ENCODE results near the gene SUSD3.

Gene SUSD3

DNA sequence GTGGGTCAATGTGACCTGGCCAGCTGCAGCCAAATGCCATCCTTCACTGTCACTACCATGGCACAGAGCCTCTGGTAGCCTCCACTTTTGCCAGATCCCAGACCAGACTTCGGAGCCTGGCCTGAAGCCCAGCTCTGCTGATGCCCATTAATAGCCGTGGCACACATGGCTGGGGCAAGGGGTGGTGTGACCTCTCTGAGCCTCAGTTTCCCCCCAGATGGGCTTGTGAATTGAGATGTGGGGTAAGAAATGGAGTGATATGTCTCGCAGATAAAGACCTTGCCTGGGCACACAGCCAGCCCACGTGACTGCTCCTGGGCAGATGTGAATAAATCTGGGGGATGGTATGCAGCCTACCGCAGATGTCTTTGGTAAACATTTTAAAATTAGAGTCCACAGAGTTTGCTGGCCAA lies 13.9 kb downstream of the SUSD3 start:
- no peak for DNase-seq (ENCODE audit: low read depth in 2 of 2, low spot score in 1 of 2)

DNA sequence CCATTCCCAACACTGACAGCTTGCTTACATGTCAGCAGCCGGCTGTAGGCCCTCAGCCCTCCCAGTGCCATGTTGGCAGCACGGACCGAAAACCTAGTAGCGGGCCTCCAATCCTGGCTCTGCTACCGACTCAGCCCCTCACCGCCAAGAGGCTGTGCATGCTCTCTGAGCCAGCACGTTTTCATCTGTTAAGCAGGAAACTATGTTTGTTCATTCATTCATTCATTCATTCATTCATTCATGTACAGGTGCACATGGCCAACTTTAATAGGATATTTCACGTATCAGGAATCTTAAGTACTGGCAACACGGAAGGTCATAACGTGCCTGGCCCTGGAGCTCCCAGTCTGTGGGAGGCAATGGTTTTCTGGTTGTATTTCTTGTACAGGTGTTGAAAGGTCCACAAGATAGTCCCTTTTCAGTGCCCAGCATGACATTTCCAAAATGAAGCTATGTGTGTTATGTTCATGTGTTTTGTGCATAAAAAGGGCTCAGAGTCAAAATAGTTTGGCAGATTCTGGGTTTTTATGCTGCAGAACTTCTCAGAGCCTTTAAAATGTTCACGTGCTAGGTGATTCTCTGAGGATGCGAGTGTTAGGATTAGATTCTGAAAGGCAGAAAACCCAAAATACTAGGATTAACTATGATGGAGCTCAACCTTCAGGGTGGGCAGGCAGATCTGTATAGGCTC lies 17.7 kb downstream of the SUSD3 start:
- no peak for DNase-seq (ENCODE audit: low read depth in 2 of 2, low spot score in 1 of 2)

DNA sequence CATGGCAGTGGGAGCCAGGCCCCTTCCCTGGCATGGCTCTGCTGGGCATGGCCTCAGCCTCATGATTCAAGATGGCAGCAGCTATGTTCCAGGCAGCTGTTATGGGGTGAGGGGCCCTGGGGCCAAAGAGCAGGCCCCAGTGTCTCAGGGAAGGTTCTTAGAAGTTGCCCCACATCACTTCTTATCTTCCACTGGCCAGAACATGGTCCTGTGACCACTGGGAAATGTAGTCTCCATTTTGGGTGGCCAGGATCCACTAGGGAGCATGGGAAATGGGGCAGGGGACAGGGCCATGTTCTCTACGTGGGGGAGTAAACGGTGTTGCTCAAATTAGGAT lies 18.3 kb downstream of the SUSD3 start:
- no peak for DNase-seq (ENCODE audit: low read depth in 2 of 2, low spot score in 1 of 2)

DNA sequence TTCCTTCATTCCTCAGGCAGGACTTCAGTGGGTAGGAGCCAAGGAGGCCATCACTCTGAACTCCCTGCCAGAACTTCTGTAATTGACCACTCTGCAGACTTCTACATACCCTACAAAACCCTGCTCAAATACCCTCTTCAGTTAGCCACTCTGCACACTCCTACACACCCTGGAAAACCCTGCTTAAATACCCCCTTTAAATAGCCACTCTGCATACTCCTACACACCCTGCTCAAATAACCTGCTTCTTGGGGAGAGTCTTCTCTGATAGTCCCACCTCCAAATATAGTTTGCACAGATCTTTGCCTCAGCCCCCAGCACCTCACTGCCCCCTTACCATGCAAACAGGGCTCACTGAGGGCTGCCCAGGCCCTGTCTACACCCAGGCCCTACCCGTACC lies 18.9 kb downstream of the SUSD3 start:
- DNase-seq (ENCODE audit: low read depth in 2 of 2, low spot score in 1 of 2): no peak

DNA sequence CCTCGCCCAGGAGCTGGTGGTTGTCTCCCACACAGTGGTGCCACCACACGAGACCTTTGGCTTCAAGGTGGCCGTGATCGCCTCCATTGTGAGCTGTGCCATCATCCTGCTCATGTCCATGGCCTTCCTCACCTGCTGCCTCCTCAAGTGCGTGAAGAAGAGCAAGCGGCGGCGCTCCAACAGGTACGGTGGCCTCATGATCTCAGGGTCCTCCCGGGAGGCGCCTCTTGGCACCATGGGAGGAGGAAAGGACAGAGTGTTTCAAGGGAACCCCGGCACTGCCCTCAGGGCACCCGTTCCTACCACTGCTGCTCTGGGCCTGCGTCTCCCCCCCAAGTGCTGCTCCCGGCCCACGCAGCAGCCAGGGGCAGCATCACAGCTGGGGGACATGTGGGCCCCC lies 19.3 kb downstream of the SUSD3 start:
- no peak for DNase-seq (ENCODE audit: low read depth in 2 of 2, low spot score in 1 of 2)

DNA sequence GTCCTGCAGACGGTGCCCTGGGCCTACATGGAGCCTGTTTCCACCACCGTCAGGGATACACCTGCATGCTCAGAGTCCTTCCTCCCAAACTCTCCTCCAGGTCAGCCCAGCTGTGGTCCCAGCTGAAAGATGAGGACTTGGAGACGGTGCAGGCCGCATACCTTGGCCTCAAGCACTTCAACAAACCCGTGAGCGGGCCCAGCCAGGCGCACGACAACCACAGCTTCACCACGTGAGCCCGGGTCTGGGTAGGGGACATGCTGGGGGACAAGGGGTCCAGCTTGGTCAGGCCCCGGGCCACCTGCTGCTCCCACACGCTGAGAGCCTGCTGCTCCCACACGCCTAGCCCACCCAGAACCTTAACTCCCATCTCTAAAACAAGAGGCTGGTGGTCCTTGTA lies 20.9 kb downstream of the SUSD3 start:
- no peak for DNase-seq (ENCODE audit: low read depth in 2 of 2, low spot score in 1 of 2)

DNA sequence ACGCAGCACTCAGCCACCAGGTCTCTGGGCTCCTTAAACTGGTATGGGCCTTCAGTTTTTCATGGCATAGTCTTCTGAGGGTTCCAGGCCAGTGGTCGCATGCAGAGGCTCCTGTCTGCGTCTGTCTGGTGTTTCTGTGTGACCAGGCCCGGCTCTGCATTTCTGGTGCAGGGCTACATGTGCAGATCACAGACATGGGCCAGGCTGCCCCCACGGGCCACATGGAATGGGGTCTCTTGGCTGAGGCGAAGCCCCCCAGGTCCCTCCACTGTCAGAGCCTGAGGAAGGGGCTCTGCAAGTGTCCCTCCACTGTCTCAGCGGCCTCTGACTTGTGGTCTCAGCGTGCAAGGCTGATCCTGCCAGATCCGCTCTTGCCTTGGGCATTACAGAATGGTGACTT lies 21.9 kb downstream of the SUSD3 start:
- DNase-seq (ENCODE audit: low read depth in 2 of 2, low spot score in 1 of 2): no peak

DNA sequence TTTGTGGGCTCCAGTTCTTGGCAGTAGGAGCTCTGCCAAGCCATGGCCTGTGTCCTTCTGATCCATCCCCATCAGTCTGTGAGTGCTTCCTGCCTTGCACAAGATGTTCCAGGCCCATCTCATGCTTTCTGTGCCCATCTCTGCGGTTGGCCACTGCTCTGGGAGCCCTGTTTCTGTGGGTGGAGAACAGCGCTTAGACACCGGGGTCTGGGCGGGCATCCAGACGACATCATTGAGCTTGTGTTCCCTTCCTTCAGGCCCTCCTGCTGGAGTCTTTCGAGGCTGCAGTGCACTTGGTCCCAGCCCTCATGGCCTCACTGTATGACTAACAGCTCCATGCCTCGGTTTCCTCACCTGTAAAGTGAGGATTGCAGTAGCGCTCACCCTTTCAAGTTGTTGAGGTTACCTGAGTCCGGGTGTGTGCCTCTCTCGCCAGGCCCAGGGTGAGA lies 22.6 kb downstream of the SUSD3 start:
- DNase-seq (ENCODE audit: low read depth in 2 of 2, low spot score in 1 of 2): no peak

DNA sequence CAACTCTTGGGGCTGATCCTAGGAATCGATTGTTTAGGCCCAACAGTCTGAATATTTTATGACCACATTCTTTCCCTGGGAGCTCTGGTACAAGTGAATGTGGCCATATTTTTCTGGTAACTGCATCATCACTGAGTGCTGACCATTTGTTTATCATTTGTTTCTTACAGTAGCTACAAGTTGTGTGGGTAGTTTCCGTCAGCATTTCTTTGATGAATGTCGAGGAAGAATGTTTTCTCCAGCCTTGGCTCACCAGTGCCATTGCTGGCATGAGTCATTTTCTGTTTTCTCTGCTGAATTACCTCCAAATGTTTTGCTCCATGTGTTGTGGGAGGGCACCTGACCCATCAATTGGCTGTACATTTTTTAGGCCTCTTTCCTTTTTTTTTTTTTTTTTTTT lies 23.4 kb downstream of the SUSD3 start:
- no peak for DNase-seq (ENCODE audit: low read depth in 2 of 2, low spot score in 1 of 2)

DNA sequence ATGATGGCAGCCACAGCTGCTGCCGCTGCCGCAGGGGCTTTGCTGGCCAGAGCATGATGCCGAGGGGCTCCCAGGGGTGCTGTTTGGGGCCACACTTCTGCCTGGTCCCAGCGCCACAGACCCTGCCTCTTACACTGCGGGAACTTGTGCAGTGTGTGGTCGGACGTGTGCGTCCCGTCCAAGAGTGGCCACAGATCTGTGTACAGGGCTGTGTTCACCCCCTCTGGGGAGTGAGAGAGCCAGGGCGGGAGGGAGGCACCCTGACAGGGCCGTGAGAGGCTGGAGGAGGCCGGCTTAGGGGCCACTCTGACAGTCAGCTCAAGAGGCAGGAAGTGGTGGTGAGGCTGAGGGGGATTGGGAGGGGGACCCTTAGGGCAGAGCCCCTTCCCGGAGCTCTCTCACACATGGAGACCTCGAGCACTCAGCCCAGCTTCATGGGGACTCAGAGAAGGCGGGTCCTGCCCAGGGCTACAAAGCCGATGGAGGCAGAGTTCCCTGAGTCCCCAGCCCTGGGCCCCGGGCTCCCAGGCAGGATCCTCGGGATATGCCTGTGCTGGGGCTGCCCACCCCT lies 24.4 kb downstream of the SUSD3 start:
- no peak for DNase-seq (ENCODE audit: low read depth in 2 of 2, low spot score in 1 of 2)

DNA sequence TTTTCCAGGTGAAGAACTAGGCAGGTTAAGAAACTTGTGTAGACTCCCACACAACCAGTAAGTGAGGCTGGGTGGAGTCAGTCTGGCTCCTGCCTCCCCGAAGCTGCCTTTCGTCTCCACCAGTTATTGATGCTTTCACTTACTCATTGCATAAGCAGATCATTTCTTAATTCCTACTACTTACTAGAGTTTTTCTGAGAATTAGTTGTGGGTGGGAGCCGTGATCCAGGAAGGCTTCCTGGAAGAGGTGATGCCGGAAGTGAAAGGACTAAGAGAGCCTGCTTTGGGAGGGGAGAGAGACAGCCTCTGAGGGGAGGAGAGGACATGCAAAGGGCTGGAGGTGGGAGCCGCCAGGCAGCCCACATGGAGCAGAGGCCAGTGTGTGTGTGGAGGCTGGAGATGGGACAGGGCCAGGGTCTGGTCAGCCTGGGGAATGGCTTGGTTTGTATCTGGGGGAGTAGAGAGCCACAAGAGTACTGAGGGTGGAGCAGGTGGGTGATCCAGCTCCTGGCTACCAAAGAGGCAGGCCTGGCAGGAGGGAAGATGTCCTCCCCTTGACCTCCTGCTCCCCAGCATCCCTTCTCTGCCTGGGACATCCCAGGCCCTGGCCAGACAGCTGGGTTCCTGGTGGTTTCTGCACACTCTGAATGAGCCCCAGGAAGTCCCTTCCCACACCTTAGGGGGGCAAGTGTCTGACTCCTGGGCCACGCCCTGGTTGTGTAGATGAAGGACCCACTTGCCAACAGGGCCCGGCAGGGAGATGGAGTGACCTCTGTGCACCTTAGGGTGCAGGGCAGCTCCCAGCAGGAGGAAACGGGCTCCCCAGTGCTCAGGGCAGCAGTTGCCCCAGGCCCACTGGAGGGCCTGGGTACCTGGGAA lies 25.3 kb downstream of the SUSD3 start:
- DNase-seq (ENCODE audit: low read depth in 2 of 2, low spot score in 1 of 2): no peak

DNA sequence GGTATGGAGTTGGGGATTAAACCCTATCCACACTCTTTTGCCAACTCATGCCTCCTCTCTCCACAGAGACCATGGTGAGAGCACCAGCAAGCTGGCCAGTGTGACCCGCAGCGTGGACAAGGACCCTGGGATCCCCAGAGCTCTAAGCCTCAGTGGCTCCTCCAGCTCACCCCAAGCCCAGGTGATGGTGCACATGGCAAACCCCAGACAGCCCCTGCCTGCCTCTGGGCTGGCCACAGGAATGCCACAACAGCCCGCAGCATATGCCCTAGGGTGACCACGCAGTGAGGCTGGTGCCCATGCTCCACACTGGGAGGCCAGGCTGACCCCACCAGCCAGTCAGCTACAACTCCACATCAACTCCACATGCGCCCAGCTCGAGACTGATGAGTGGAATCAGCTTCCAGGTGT lies 26.0 kb downstream of the SUSD3 start:
- DNase-seq (ENCODE audit: low read depth in 2 of 2, low spot score in 1 of 2): no peak

DNA sequence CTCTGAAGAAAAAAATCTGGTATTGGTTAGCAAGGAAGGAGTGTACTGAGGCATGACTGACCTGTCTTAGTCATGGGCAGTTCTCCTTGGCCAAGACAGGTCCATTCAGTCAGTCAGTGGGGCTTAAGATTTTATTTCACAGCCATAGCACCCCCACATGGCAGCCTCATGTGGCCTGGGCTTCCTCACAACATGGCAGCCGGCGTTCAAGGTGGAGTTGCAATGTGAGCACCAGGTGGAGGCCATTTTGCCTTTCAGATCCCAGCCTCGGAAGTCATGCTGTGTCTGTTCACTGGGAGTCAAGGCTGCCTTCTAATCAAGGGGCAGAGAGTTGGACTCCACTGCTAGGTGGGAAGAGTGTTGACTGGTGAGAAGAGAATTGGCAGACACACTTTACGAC lies 27.2 kb downstream of the SUSD3 start:
- DNase-seq (ENCODE audit: low read depth in 2 of 2, low spot score in 1 of 2): no peak

DNA sequence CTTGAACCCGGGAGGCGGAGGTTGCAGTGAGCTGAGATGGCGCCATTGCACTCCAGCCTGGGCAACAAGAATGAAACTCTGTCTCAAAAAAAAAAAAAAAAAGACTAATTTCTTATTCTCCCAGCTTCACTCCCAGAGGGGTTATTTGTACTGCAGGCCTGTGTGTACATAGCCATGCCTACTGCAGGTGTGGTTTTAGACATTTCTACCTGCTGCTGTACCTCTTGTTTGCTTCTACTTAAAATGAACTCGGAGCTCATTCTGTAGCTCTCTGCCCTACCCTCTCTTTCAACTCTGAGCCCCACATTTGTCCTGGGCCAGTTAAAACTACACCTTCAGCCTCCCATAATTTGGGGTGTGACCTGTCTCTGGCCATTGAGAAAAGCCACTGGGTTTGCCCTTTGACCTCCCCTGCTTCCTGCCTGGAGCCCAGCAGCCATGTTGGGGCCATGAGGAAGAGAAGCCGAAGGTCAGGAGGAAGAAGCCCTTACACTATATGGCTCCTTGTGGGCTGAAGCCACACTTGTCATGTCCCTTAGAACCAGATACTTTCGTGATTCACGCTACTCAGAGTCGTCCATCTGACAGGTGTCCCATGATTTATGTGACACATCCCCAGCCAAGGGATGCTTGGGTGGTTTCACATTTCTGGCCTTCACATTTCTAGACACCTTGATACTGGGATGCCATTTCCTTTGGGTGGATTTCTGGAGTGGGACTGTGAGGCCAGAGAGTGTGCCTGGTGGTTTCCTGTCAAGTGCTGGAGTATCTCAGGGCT lies 28.1 kb downstream of the SUSD3 start:
- DNase-seq (ENCODE audit: low read depth in 2 of 2, low spot score in 1 of 2): no peak

DNA sequence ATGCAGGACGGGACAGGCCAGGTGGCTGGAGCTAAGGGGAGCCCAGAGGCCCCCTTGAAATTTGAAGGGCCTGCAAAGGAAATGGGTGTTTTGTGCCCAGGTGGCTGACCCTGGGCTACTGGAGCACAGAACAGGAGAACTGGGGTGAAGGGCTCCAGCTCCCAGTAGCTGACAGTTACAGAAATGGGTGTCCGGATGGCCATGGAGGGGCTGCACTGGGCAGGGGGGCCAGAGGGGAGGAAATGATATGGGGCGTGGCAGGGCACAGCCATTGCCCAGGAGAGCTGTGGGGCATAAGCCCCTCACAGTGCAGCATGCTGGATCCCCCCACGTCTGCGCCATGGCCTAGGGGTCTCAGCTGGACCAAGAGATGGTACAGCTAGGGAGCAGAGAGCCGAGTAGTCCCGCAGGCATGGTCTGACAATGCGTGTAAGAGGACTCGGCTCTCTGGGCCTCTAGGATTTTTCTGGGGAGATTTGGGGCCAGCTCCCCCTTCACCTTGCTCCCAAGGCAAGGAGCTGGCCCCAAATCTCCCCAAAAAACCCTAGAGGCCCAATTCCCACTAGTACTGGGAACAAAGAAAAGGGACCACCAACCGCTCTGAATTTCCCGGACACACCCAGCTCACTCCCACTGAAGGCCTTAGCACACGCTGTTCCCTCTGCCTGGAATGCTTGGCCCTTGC lies 29.6 kb downstream of the SUSD3 start:
- no peak for DNase-seq (ENCODE audit: low read depth in 2 of 2, low spot score in 1 of 2)

DNA sequence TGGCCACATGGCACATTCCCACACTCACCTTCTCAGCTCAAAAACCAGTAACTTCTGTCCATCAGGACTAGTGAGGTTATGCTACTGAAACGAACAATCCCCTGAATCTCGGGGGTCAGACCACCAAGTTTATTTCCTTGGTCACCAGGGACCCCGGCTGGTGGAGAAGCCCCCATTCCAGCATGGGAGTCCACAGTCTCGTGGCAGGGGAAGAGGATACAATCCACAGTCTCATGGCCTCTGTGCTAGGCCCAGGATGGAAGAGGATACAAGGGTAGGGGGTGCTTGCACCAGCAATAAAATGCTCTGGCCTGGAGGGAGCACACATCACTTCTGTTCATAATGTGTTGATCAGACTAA lies 30.1 kb downstream of the SUSD3 start:
- no peak for DNase-seq (ENCODE audit: low read depth in 2 of 2, low spot score in 1 of 2)

DNA sequence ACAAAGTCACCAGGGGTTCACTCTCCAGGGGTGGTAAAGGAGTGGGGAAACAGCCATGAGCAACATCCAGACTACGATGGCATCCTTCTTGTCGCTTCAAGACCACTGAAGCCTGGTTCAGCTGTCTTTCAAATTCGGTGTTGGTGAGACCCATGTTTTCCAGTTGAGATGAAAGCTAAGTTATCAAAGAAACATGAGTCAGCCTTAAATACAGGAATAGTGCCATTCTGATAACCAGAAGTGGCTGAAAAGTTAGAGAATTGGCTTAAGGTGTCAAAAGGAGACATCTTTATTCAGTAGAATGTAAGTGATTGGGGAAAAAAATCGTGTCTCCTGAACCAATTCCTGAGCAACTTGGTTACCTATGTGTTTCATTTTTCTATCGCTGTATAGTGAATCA lies 30.5 kb downstream of the SUSD3 start:
- DNase-seq (ENCODE audit: low read depth in 2 of 2, low spot score in 1 of 2): no peak

DNA sequence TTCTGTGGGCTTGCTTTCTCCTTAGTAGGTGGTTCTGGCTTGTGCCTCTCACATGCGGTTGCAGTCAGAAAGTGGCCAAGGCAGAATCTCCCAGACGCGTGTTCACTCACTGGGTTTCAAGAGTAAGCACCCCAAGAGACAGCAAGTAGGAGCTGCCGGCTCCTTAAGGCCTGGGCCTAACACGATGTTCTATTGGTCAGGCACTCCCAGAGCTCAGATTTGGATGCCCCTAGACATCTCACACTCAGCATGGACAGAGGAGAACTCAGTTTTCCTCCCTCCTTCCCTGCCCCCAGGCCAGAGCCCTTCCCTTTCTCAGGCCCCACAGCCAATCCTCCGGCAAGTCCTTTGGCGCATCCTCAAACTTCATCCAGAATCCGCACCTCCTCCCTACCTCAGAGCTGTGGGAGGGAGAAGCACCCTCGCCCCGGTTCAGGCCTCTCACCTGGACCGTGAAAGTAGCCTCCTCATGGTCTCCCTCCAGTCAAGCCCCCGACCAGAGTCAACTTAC lies 31.0 kb downstream of the SUSD3 start:
- no peak for DNase-seq (ENCODE audit: low read depth in 2 of 2, low spot score in 1 of 2)

DNA sequence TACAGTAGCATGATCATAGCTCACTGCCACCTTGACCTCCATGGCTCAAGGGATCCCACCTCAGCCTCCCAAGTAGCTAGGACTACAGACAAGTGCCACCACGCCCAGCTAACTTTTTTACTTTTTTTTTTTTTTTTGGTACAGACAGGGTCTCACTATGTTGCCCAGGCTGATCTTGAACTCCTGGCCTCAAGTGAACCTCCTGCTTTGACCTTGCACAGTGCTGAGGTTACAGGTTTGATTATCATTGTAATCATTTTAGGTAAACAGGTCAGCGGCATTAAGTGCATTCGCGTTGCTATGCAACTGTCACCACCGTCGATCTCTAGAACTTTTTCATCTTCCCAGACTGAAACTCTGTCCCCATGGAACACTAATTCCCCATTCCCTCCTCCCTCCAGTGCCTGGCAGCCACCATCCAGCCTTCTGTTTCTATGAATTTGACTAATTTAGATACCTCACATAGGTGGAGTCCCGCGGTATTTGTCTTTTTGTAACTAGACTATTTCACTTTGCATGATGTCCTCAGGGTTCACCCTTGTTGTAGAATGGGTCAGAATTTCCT lies 31.7 kb downstream of the SUSD3 start:
- no peak for DNase-seq (ENCODE audit: low read depth in 2 of 2, low spot score in 1 of 2)

DNA sequence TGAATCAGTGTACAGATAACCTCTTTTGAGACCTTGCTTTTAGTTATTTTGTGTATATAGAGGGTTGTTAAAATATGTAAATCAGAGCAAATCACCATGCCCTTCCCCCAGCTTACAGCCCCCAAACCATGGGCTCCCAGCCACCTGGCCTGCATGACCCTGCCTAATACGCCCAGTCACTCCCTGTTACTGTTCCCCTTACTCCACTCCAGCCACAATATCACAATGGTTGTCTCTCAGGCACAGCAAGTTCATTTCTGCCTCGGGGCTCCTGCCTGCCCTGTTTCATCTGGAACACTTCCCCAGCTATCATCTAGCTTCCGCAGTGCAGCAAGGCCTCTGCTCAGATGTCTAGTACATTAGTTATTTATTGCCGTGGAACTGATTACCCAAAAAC lies 32.6 kb downstream of the SUSD3 start:
- DNase-seq (ENCODE audit: low read depth in 2 of 2, low spot score in 1 of 2): no peak

Measured in stimulated activated CD8-positive, alpha-beta memory T cell treated with anti-CD3 and anti-CD28 coated beads, Interleukin-4, amount 100 ng/mL, for 4 hours (primary cell).